Caco-2 (cell line): ENCODE data around the gene DGKG. TPM values are rescaled to one million over a fixed set of nuclear protein-coding genes. Genes with fewer than 3 reads are reported as not detected.
A peak's percentile ranks its signal among the peaks of the same experiment; 100 is the strongest.

Experiments used
- BruUV-seq: library from RNA; stranded (reverse); fragments of 400-500 nt; replicated peaks from 2 replicates; lab custom pipeline; 2021; lab: Mats Ljungman, UMichigan
- CTCF ChIA-PET: fragments of 300-600 bp; sonication (Branson Sonifier 250); formaldehyde crosslinking; loops from one replicate; lab custom pipeline; 2022; ENCODE audit warnings: antibody characterized with exemption; lab: Charles Lee
- POLR2A ChIA-PET: fragments of 300-600 bp; sonication (Branson Sonifier 250); formaldehyde crosslinking; loops from one replicate; lab custom pipeline; 2022; ENCODE audit warnings: antibody characterized with exemption; lab: Charles Lee
- DNase-seq, 2 experiments: peaks; one replicate each; pipeline versions ENCODE4 v3.0.0 to v3.0.0-alpha.2; 2020 to 2022
- H3K27me3 ChIP-seq: replicated peaks from 2 replicates; pipeline ENCODE4 v1.6.0; 2011; ENCODE audit warnings: low read length; ENCODE audit not compliant: control insufficient read depth, insufficient read depth
- H3K36me3 ChIP-seq: 2 replicates; pipeline ENCODE4 v1.5.1; 2011; ENCODE audit warnings: low read length; ENCODE audit not compliant: control insufficient read depth, insufficient read depth
- H3K4me1 ChIP-seq: fragments of 250-450 bp; sonication (Bioruptor Pico); 2 replicates; pipeline ENCODE4 v1.5.1; 2020; ENCODE audit warnings: mild to moderate bottlenecking
- H3K4me3 ChIP-seq: 2 replicates; pipeline ENCODE4 v1.5.1; 2011; ENCODE audit warnings: low read depth, mild to moderate bottlenecking, control low read depth, low read length
- H3K9me3 ChIP-seq: fragments of 250-450 bp; sonication (Bioruptor Pico); 2 replicates; pipeline ENCODE4 v1.5.1; 2020; ENCODE audit warnings: mild to moderate bottlenecking, moderate library complexity
- H3K27ac Mint-ChIP-seq: one replicate; pipeline ENCODE4 v1.8.0; 2022; ENCODE audit warnings: mixed read lengths; ENCODE audit not compliant: unreplicated experiment
- H3K27me3 Mint-ChIP-seq: one replicate; pipeline ENCODE4 v1.8.0; 2022; ENCODE audit warnings: mixed read lengths; ENCODE audit not compliant: insufficient read depth, unreplicated experiment
- H3K36me3 Mint-ChIP-seq: one replicate; pipeline ENCODE4 v1.8.0; 2022; ENCODE audit warnings: mild to moderate bottlenecking, mixed read lengths; ENCODE audit not compliant: insufficient read depth, unreplicated experiment
- H3K4me1 Mint-ChIP-seq: one replicate; pipeline ENCODE4 v1.8.0; 2022; ENCODE audit warnings: low read depth, mixed read lengths; ENCODE audit not compliant: unreplicated experiment
- H3K4me3 Mint-ChIP-seq: one replicate; pipeline ENCODE4 v1.8.0; 2022; ENCODE audit warnings: mild to moderate bottlenecking, moderate library complexity, mixed read lengths; ENCODE audit not compliant: unreplicated experiment
- H3K9me3 Mint-ChIP-seq: one replicate; pipeline ENCODE4 v1.8.0; 2022; ENCODE audit warnings: mixed read lengths; ENCODE audit not compliant: unreplicated experiment
- CTCF ChIP-seq, 2 experiments: fragments of 200-600 bp in 1 of 2; IDR thresholded peaks; 1 replicate in 1 of 2; 2 replicates in 1 of 2; pipeline versions ENCODE4 v1.5.1 to v1.8.0; 2011 to 2022; ENCODE audit warnings: antibody characterized with exemption in 1 of 2, control low read depth in 1 of 2, inconsistent platforms in 1 of 2, low read depth in 1 of 2, low read length in 1 of 2, mild to moderate bottlenecking in 1 of 2, moderate library complexity in 1 of 2; ENCODE audit not compliant: insufficient read depth in 1 of 2, severe bottlenecking in 1 of 2, unreplicated experiment in 1 of 2
- intact Hi-C: fragments of 100-400 bp; cut with micrococcal nuclease; formaldehyde crosslinking; loops from one replicate; pipeline ENCODE4 v1.10.0; 2022; ENCODE audit not compliant: unreplicated experiment
- total RNA-seq: library from RNA; stranded (reverse); gene quantifications from 2 replicates; pipeline ENCODE4 v1.2.3, GENCODE V29; 2022

The DGKG gene
- total RNA-seq, 1 experiment from 2014 or later: 0.32 TPM

GRCh38 chr3:186362988-186363387 lies 954 bp upstream of the DGKG start:
- ChIA-PET POLR2A (no interaction called here), CTCF (no interaction called here)
- no peak overlapping the region for H3K27ac Mint-ChIP-seq
- Histone ChIP-seq H3K4me1 (no peaks in the 10 kb centered on the region), H3K36me3 (no peaks in the 10 kb centered on the region), H3K27me3 (no peaks in the 10 kb centered on the region; the same call in none of the 2 replicates), H3K9me3 (no peaks in the 10 kb centered on the region), H3K4me3 (no peak overlapping the region)
- DNase-seq: no peak
- no peak for TF ChIP-seq CTCF (IDR thresholded peaks at IDR 0.05; ENCODE audit: insufficient read depth in 1 of 2, low read depth in 1 of 2, low read length in 1 of 2, severe bottlenecking in 1 of 2, unreplicated experiment in 1 of 2)
- H3K4me1 Mint-ChIP-seq: no peaks in the 10 kb centered on the region
- BruUV-seq: no TSS peak
- H3K36me3 Mint-ChIP-seq: no peaks in the 10 kb centered on the region
- H3K9me3 Mint-ChIP-seq: no peaks in the 10 kb centered on the region
- peaks cover 15% of the 10 kb centered on the region for H3K27me3 Mint-ChIP-seq
- intact Hi-C loops: no loop called here
- peak overlapping the region; percentile 69 for H3K4me3 Mint-ChIP-seq

GRCh38 chr3:186362537-186362842 lies 456 bp upstream of the DGKG start:
- H3K27ac Mint-ChIP-seq: no peak overlapping the region
- no peaks in the 10 kb centered on the region for H3K9me3 ChIP-seq
- H3K27me3 Mint-ChIP-seq: peaks cover 15% of the 10 kb centered on the region
- BruUV-seq: no TSS peak
- DNase-seq: no peak
- H3K36me3 ChIP-seq: no peaks in the 10 kb centered on the region
- no peak for TF ChIP-seq CTCF (IDR thresholded peaks at IDR 0.05; ENCODE audit: insufficient read depth in 1 of 2, low read depth in 1 of 2, low read length in 1 of 2, severe bottlenecking in 1 of 2, unreplicated experiment in 1 of 2)
- H3K27me3 ChIP-seq: no peaks in the 10 kb centered on the region; the same call in none of the 2 replicates
- H3K4me3 ChIP-seq: peak overlapping the region; percentile 36
- CTCF ChIA-PET: no interaction called here
- no peaks in the 10 kb centered on the region for H3K4me1 ChIP-seq
- peak overlapping the region; percentile 69 for H3K4me3 Mint-ChIP-seq
- no peaks in the 10 kb centered on the region for H3K4me1 Mint-ChIP-seq
- intact Hi-C loops: no loop called here
- POLR2A ChIA-PET: no interaction called here
- no peaks in the 10 kb centered on the region for H3K9me3 Mint-ChIP-seq
- no peaks in the 10 kb centered on the region for H3K36me3 Mint-ChIP-seq

GRCh38 chr3:186361246-186361761 lies 730 bp downstream of the DGKG start:
- ChIA-PET POLR2A (no interaction called here), CTCF (no interaction called here)
- H3K36me3 ChIP-seq: no peaks in the 10 kb centered on the region
- no peak for TF ChIP-seq CTCF (IDR thresholded peaks at IDR 0.05; ENCODE audit: insufficient read depth in 1 of 2, low read depth in 1 of 2, low read length in 1 of 2, severe bottlenecking in 1 of 2, unreplicated experiment in 1 of 2)
- Mint-ChIP-seq H3K27me3 (peaks cover 15% of the 10 kb centered on the region), H3K36me3 (no peaks in the 10 kb centered on the region), H3K4me1 (no peaks in the 10 kb centered on the region), H3K27ac (no peak overlapping the region), H3K4me3 (no peak overlapping the region), H3K9me3 (no peaks in the 10 kb centered on the region)
- H3K4me1 ChIP-seq: no peaks in the 10 kb centered on the region
- intact Hi-C loops: no loop called here
- H3K4me3 ChIP-seq: peak overlapping the region; percentile 36; the same call in 1 of the 2 replicates
- no peak for DNase-seq
- no peaks in the 10 kb centered on the region for H3K9me3 ChIP-seq
- H3K27me3 ChIP-seq: no peaks in the 10 kb centered on the region; the same call in none of the 2 replicates
- no TSS peak for BruUV-seq
